Psoas muscle (tissue), 8 donors: ENCODE results near the gene HOXB4. TPM values are rescaled to one million over a fixed set of nuclear protein-coding genes. Genes with fewer than 3 reads are reported as not detected.

ENCODE experiments used
- ATAC-seq, 4 donors: fragments of 200-7000 bp; cut with Tn5 transposase; one replicate each; pipeline ENCODE4 v1.9.1; 2020; ENCODE audit warnings: moderate library complexity in 3 of 4, mild to moderate bottlenecking in 2 of 4
- DNase-seq, 2 donors: peaks; one replicate each; pipeline ENCODE4 v3.0.0-alpha.2; 2020
- H3K27ac ChIP-seq: fragments of 200-600 bp; one replicate; pipeline ENCODE4 v1.8.0; 2022
- H3K27me3 ChIP-seq, 3 donors: fragments of 200-600 bp in 1 of 3; one replicate each; pipeline versions ENCODE4 v1.6.1 to v1.8.0; 2013 to 2022; ENCODE audit warnings: low read length in 2 of 3, mild to moderate bottlenecking in 2 of 3, moderate library complexity in 1 of 3; ENCODE audit not compliant: insufficient read depth in 3 of 3
- H3K36me3 ChIP-seq, 2 donors: fragments of 200-600 bp in 1 of 2; one replicate each; pipeline versions ENCODE4 v1.6.1 to v1.8.0; 2013 to 2022; ENCODE audit warnings: low read depth in 1 of 2, mild to moderate bottlenecking in 1 of 2, moderate library complexity in 1 of 2; ENCODE audit not compliant: insufficient read depth in 1 of 2
- H3K4me1 ChIP-seq: fragments of 200-600 bp; one replicate; pipeline ENCODE4 v1.8.0; 2022
- H3K4me3 ChIP-seq: fragments of 200-600 bp; one replicate; pipeline ENCODE4 v1.8.0; 2022; ENCODE audit warnings: mild to moderate bottlenecking
- H3K9me3 ChIP-seq: fragments of 200-600 bp; one replicate; pipeline ENCODE4 v1.8.0; 2022
- WGBS, 3 donors: extraction: QIAGEN DNeasy Blood & Tissue Kit; methylation state at CpG; one replicate each; pipeline versions ENCODE4 v1.1.6 to v1.1.7; 2013; 5-methylcytosine and 5-hydroxymethylcytosine counted together
- intact Hi-C, 2 donors: fragments of 100-400 bp; cut with DNase I; formaldehyde crosslinking; loops; one replicate each; pipeline versions ENCODE4 v1.11.0 to v1.14.2; 2022
- polyA plus RNA-seq, 3 donors: library from polyadenylated mRNA; stranded (reverse); fragments of 200-250 nt; gene quantifications; one replicate each; pipeline ENCODE4 v1.2.3, GENCODE V29; 2013
- total RNA-seq, 4 donors: library from RNA; stranded (reverse); fragmentation: NEBNext Ultra II Directional in 2 of 4; extraction: Animal tissue kit (Norgen Biotek cat#: 25700) in 2 of 4; gene quantifications; one replicate each; pipeline versions ENCODE4 v1.2.1 to v1.2.4, GENCODE V29; 2021 to 2023
- TF ChIP-seq, protein P1 (sequence below): fragments of 200-600 bp; IDR thresholded peaks from one replicate; pipeline ENCODE4 v1.8.0; 2022; ENCODE audit warnings: antibody characterized with exemption
- donor health status: healthy with polysubstance abuse.
- donor health status: DM: no; HTN: no; CAD: no; lungs with moderate emphysema.
- donor health status: Bipolar disorder and iron deficiency.
- donor health status: healthy.
- donor health status: DM: yes; HTN: yes; CAD: no.
- donor health status: DM: no; HTN: no; CAD: no.
- donor health status: DM: no; HTN: no; CAD: no.
- donor health status: DM: yes; HTN: yes; CAD: no.

Gene HOXB4
- total and polyA plus RNA-seq, 7 donors = 0.38 to 4.0 (median 0.89) TPM

DNA sequence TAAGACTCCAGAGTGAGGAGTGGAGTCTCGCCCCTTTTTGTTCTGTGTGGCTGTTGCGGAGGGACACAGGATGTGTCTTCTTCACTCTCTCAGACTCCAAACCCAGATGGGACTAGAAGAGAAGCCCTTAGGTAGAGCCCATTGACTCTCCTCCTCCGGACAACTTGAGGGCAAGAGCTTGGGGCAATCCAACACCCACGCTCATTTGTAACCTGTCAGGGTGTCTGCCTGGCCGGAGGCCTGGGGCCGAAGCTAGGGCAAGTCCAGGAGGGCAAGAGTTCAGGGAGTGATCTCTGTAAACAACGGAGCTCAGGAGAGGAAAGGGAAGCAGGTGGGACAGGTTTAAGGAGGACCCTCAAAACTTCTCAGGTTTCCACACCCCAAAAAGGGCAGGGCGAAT, 45.9 kb downstream of the HOXB4 start:
- intact Hi-C loops = no loop called here
- Histone ChIP-seq H3K4me3 (no peak overlapping the region), H3K27ac (no peak overlapping the region), H3K9me3 (no peaks in the 10 kb centered on the region), H3K4me1 (no peaks in the 10 kb centered on the region), H3K36me3 (no peaks in the 10 kb centered on the region), H3K27me3 (peaks cover 0 to 9% (median 7%) of the 10 kb centered on the region in 3 donors)
- 89 to 93% (median 91%) methylated on average over 8 of the region's 8 CpGs for WGBS, 3 donors
- DNase-seq (no peak), ATAC-seq (no peak)
- TF ChIP-seq, protein P1, sequence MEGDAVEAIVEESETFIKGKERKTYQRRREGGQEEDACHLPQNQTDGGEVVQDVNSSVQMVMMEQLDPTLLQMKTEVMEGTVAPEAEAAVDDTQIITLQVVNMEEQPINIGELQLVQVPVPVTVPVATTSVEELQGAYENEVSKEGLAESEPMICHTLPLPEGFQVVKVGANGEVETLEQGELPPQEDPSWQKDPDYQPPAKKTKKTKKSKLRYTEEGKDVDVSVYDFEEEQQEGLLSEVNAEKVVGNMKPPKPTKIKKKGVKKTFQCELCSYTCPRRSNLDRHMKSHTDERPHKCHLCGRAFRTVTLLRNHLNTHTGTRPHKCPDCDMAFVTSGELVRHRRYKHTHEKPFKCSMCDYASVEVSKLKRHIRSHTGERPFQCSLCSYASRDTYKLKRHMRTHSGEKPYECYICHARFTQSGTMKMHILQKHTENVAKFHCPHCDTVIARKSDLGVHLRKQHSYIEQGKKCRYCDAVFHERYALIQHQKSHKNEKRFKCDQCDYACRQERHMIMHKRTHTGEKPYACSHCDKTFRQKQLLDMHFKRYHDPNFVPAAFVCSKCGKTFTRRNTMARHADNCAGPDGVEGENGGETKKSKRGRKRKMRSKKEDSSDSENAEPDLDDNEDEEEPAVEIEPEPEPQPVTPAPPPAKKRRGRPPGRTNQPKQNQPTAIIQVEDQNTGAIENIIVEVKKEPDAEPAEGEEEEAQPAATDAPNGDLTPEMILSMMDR = no peak

GRCh38 chr17:48530887-48531272, 47.3 kb downstream of the HOXB4 start, which contains the start of gene HOXB1:
Gene HOXB1, minus strand, starts transcription at chr17:48531011. Its CDS starts 107 bp downstream, at chr17:48530904.
- H3K4me3 ChIP-seq = no peak within 1 kb of the TSS
- peaks cover 0 to 22% (median 7%) of the 10 kb centered on the region in 3 donors for H3K27me3 ChIP-seq
- no peaks in the 10 kb centered on the region for H3K9me3 ChIP-seq
- no peak within 1 kb of the TSS for H3K27ac ChIP-seq
- H3K4me1 ChIP-seq = no peaks in the 10 kb centered on the region
- no peaks in the 10 kb centered on the region for H3K36me3 ChIP-seq
- intact Hi-C loops = no loop called here
- TF ChIP-seq, protein P1 = no peak
- no peak for ATAC-seq
- peak in 1 of 2 donors; percentile 52 for DNase-seq
- 81 to 85% (median 83%) methylated on average over 15 of the region's 15 CpGs for WGBS, 3 donors

DNA sequence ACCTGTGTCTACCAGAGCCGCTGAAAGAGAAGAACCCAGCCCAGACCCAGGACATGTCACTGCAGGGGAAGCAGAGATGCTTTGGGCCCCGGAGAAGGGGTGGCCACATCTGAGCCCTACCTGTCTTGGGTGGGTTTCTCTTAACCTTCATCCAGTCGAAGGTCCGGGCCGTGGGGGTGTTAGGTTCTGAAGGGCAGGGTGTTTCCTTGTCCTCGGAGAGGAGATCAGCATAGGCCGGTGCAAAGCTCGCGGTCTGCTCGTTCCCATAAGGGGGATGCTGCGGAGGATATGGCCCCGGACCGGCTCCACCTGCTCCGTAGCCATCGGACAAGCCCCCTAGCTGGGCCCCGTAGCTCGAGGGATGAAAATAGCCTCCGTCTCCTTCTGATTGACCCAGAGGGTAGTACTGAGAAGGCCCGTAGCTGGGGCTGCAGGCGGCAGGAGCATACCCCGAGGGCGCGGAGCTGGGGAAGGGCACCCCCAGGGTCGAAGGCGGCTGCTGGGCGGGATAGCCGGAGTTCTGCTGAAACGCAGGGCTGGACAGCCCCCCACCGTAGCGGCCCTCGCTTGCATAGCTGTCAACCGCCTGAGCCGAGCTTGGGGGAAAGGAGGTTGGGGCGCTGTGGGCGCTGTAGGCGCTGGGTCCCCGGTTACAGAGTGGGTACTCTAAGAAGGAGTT, 47.8 kb downstream of the HOXB4 start:
- Histone ChIP-seq H3K9me3 (no peaks in the 10 kb centered on the region), H3K4me3 (no peak overlapping the region), H3K4me1 (no peaks in the 10 kb centered on the region), H3K27me3 (peaks cover 0 to 27% (median 7%) of the 10 kb centered on the region in 3 donors), H3K27ac (no peak overlapping the region), H3K36me3 (no peaks in the 10 kb centered on the region)
- no peak for DNase-seq
- intact Hi-C loops = no loop called here
- no peak for ATAC-seq
- 71 to 79% (median 74%) methylated on average over 37 of the region's 37 CpGs for WGBS, 3 donors
- TF ChIP-seq, protein P1 = no peak

DNA sequence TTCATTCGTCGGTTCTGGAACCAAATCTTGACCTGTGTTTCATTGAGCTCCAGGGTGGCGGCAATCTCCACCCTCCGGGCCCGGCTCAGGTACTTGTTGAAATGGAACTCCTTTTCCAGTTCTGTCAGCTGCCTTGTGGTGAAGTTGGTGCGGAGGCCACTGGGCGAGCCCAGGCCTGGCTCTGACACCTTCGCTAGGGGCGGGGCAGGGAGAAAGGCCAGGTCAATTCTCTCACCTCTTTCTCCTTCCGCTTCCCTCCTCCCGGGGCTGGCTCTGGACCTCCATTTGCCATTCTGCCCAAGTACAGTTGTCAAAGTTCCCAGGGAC, 48.5 kb downstream of the HOXB4 start:
- WGBS, 3 donors = 86 to 91% (median 90%) methylated on average over 11 of the region's 11 CpGs
- TF ChIP-seq, protein P1 = no peak
- peaks cover 0 to 28% (median 7%) of the 10 kb centered on the region in 3 donors for H3K27me3 ChIP-seq
- no peak for DNase-seq
- no peak overlapping the region for H3K27ac ChIP-seq
- intact Hi-C loops = no loop called here
- no peaks in the 10 kb centered on the region for H3K9me3 ChIP-seq
- no peaks in the 10 kb centered on the region for H3K4me1 ChIP-seq
- ATAC-seq = no peak
- no peaks in the 10 kb centered on the region for H3K36me3 ChIP-seq
- H3K4me3 ChIP-seq = no peak overlapping the region
